ENCODE results near the gene MORF4L2.

DNA sequence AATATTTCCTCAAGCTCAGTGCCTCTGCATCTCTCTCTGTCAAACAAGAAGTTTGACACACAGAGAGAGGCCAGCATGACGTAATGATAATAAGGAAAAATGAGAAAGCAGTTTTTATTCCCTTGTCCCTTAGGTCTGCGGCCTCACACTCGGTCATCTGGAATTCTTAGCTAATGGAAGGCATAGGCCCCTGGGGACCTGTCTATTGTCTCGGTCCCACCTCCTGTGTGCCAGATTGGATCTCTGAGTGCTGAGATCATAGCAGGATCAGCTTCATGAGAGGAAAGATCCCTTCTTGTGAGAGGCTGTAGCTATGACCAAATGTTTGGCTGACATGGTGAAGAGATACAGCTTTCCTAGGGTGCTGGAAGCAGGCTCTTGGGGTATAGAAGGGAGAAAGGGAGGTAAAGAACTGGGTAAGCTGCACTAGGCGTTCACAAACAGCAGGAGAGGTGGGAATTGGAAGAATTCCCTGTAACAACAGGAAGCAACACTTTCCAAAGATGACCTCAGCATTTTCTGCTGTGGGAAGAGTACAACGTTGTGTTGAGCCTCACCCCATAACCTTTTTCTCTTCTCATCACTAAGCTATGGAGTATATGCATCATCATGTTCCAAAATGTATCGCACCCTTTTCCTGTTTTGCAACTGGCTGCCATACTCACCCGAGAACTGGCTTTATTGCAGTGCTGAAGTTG is 44.4 kb upstream of the MORF4L2 start:
- TF ChIP-seq, protein P1, sequence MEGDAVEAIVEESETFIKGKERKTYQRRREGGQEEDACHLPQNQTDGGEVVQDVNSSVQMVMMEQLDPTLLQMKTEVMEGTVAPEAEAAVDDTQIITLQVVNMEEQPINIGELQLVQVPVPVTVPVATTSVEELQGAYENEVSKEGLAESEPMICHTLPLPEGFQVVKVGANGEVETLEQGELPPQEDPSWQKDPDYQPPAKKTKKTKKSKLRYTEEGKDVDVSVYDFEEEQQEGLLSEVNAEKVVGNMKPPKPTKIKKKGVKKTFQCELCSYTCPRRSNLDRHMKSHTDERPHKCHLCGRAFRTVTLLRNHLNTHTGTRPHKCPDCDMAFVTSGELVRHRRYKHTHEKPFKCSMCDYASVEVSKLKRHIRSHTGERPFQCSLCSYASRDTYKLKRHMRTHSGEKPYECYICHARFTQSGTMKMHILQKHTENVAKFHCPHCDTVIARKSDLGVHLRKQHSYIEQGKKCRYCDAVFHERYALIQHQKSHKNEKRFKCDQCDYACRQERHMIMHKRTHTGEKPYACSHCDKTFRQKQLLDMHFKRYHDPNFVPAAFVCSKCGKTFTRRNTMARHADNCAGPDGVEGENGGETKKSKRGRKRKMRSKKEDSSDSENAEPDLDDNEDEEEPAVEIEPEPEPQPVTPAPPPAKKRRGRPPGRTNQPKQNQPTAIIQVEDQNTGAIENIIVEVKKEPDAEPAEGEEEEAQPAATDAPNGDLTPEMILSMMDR (IDR thresholded peaks at IDR 0.05; ENCODE audit: insufficient read depth, low read depth, low read length), result no peak
- no peak for TF ChIP-seq EZH2 (IDR thresholded peaks at IDR 0.05; ENCODE audit: insufficient read depth, low read length)

All from astrocyte (in vitro differentiated cells and primary cell).